ENCODE results near the gene NLGN1. TPM values are rescaled to one million over a fixed set of nuclear protein-coding genes. Genes with fewer than 3 reads are reported as not detected.

The NLGN1 gene
- total RNA-seq, 1 experiment from 2014 or later, result 5.2 TPM

DNA sequence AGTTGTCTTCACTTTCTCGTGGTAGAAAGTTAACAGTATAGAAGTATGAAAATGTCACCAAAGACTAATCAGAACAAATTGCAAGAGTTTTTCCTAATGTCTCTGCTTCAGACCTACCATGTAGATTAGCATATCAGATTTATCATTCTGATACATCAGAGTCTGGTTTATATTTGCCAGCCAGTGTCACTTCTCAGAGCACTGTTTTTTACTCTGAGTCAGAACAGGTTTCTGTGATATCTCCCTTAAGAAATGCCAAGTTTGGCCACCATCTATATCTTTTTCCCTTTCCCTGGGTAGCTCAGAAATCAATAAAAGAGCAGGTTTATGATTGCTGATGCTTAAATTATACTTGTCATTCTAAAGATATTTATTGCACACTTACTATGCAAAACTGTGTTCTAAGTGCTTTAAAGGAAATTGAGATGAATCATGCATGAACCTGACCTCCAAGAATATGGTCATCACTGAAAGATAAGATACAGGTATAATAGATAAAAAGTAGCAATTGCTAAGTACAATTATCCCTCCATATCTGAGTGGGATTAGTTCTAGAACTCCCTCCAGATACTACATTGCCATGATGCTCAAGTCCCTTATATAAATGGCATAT lies 788.9 kb downstream of the NLGN1 start:
- Histone ChIP-seq H3K23ac (ENCODE audit: insufficient read length, low read depth, low read length) (no peak overlapping the region), H3K4ac (ENCODE audit: low read depth, low read length) (no peak overlapping the region), H3K56ac (ENCODE audit: insufficient read length, low read depth, low read length) (no peak overlapping the region), H3K79me1 (ENCODE audit: insufficient read depth, low read depth, low read length, poor library complexity, severe bottlenecking) (no peaks in the 10 kb centered on the region), H3K9me3 (ENCODE audit: control insufficient read depth, low read depth, low read length) (no peaks in the 10 kb centered on the region), H2BK15ac (ENCODE audit: low read depth, low read length) (no peak overlapping the region), H3K14ac (ENCODE audit: insufficient read depth, low read length) (no peak overlapping the region), H3T11ph (ENCODE audit: low read length) (no peak overlapping the region), H2BK5ac (ENCODE audit: insufficient read length, low read length) (no peak overlapping the region), H2BK120ac (ENCODE audit: low read depth, low read length, poor library complexity, severe bottlenecking) (no peak overlapping the region), H3K4me2 (ENCODE audit: insufficient read depth, insufficient read length, low read length) (no peak overlapping the region), H3K27me3 (ENCODE audit: insufficient read depth, low read length) (no peaks in the 10 kb centered on the region), H3K27ac (ENCODE audit: insufficient read length, low read depth, low read length) (no peak overlapping the region), H2AFZ (ENCODE audit: low read length) (no peak overlapping the region), H4K8ac (replicated peaks; ENCODE audit: insufficient read length, low read depth, low read length) (no peak overlapping the region), H3K79me2 (ENCODE audit: insufficient read depth, low read length) (no peaks in the 10 kb centered on the region), H4K5ac (ENCODE audit: insufficient read length, low read depth, low read length) (no peak overlapping the region), H4K20me1 (ENCODE audit: control insufficient read depth, insufficient read depth, insufficient read length) (no peaks in the 10 kb centered on the region), H4K91ac (ENCODE audit: insufficient read length, low read depth, low read length) (no peak overlapping the region), H2BK12ac (ENCODE audit: insufficient read length, low read depth, low read length) (no peak overlapping the region), H2BK20ac (ENCODE audit: low read depth, low read length, poor library complexity, severe bottlenecking) (no peak overlapping the region), H3K23me2 (ENCODE audit: insufficient read length, low read depth, low read length, poor library complexity, severe bottlenecking) (no peaks in the 10 kb centered on the region), H3K18ac (ENCODE audit: insufficient read length, low read depth, low read length) (no peak overlapping the region), H3K4me1 (ENCODE audit: insufficient read depth, low read length) (no peaks in the 10 kb centered on the region), H3K9ac (ENCODE audit: extremely low read depth, insufficient read length, low read length) (no peak overlapping the region), H2AK5ac (ENCODE audit: insufficient read length, low read length) (no peak overlapping the region)
- Mint-ChIP-seq H3K4me3 (no peak overlapping the region), H3K36me3 (ENCODE audit: insufficient read depth in 1 of 3, low read depth in 3 of 3) (no peaks in the 10 kb centered on the region), H3K27ac (no peak overlapping the region; a peak in 1 of 7 replicates), H3K9me3 (no peaks in the 10 kb centered on the region), H3K4me1 (peaks cover 5 to 7% of the 10 kb centered on the region in 2 experiments), H3K27me3 (ENCODE audit: low read depth) (no peaks in the 10 kb centered on the region)
- DNase-seq, result no peak
- TF ChIP-seq, protein P1, sequence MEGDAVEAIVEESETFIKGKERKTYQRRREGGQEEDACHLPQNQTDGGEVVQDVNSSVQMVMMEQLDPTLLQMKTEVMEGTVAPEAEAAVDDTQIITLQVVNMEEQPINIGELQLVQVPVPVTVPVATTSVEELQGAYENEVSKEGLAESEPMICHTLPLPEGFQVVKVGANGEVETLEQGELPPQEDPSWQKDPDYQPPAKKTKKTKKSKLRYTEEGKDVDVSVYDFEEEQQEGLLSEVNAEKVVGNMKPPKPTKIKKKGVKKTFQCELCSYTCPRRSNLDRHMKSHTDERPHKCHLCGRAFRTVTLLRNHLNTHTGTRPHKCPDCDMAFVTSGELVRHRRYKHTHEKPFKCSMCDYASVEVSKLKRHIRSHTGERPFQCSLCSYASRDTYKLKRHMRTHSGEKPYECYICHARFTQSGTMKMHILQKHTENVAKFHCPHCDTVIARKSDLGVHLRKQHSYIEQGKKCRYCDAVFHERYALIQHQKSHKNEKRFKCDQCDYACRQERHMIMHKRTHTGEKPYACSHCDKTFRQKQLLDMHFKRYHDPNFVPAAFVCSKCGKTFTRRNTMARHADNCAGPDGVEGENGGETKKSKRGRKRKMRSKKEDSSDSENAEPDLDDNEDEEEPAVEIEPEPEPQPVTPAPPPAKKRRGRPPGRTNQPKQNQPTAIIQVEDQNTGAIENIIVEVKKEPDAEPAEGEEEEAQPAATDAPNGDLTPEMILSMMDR (conservative IDR thresholded peaks at IDR 0.05), result no peak
- WGBS (ENCODE audit: extremely low coverage, insufficient read length, low lambda C conversion rate), result no CpG with 5 or more reads among the region's 1 CpG

Measured in H9 (cell line).